ENCODE results near the gene DRD3. TPM values are rescaled to one million over a fixed set of nuclear protein-coding genes. Genes with fewer than 3 reads are reported as not detected.

DRD3 gene
- total and polyA plus RNA-seq, 2 experiments from 2014 or later = 0.21 to 0.65 TPM

GRCh38 chr3:114132500-114132899, 46.4 kb downstream of the DRD3 start:
- Histone ChIP-seq H3K4me2 (no peak overlapping the region), H3K27ac (ENCODE audit: low read depth) (no peak overlapping the region), H3K4me3 (no peak overlapping the region), H3K36me3 (ENCODE audit: insufficient read depth) (no peaks in the 10 kb centered on the region), H3F3A (replicated peaks; ENCODE audit: low read depth) (no peaks in the 10 kb centered on the region), H3K4me1 (ENCODE audit: insufficient read depth) (no peaks in the 10 kb centered on the region), H3K27me3 (ENCODE audit: insufficient read depth) (no peaks in the 10 kb centered on the region), H3K9me2 (ENCODE audit: insufficient read depth) (peaks cover 9% of the 10 kb centered on the region), H3K79me2 (replicated peaks; ENCODE audit: insufficient read depth) (no peaks in the 10 kb centered on the region), H4K20me1 (replicated peaks; ENCODE audit: insufficient read depth) (no peaks in the 10 kb centered on the region), H2AFZ (no peak overlapping the region)
- H3K4me1 Mint-ChIP-seq = no peaks in the 10 kb centered on the region
- TF ChIP-seq ZNF331 (CRISPR knock-in tag; IDR thresholded peaks at IDR 0.05; ENCODE audit: low read depth) = no peak
- no peak for TF ChIP-seq ZNF114 (CRISPR knock-in tag; IDR thresholded peaks at IDR 0.05)
- no peak for TF ChIP-seq REST (IDR thresholded peaks at IDR 0.05; ENCODE audit: unreplicated experiment)
- TF ChIP-seq STAT1 (IDR thresholded peaks at IDR 0.05; ENCODE audit: unreplicated experiment) = no peak
- TF ChIP-seq NANOG (IDR thresholded peaks at IDR 0.05; ENCODE audit: borderline replicate concordance) = no peak
- no peak for TF ChIP-seq EZH2 (IDR thresholded peaks at IDR 0.05; ENCODE audit: low read depth, unreplicated experiment)
- TF ChIP-seq JUNB (IDR thresholded peaks at IDR 0.05; ENCODE audit: unreplicated experiment) = no peak
- no peak for TF ChIP-seq CREB1 (CRISPR knock-in tag; IDR thresholded peaks at IDR 0.05; ENCODE audit: low read depth)
- TF ChIP-seq POLR2AphosphoS5 (IDR thresholded peaks at IDR 0.05; ENCODE audit: low read depth) = no peak
- TF ChIP-seq ZNF462 (CRISPR knock-in tag; IDR thresholded peaks at IDR 0.05) = no peak
- TF ChIP-seq EZH2phosphoT487 (IDR thresholded peaks at IDR 0.05; ENCODE audit: unreplicated experiment) = no peak
- TF ChIP-seq CTCF (conservative IDR thresholded peaks at IDR 0.05; ENCODE audit: low read depth in 2 of 2) = no peak
- no peak for TF ChIP-seq ETS1 (IDR thresholded peaks at IDR 0.05)
- ATAC-seq (no peak), DNase-seq (ENCODE audit: low spot score) (no peak)
- no peaks in the 10 kb centered on the region for H3K9me3 Mint-ChIP-seq
- no peak overlapping the region for H3K27ac Mint-ChIP-seq
- peaks cover 3% of the 10 kb centered on the region for H3K27me3 Mint-ChIP-seq (ENCODE audit: insufficient read depth, low read depth, poor library complexity)
- H3K36me3 Mint-ChIP-seq (ENCODE audit: low read depth) = no peaks in the 10 kb centered on the region
- no peak overlapping the region for H3K4me3 Mint-ChIP-seq
